HG03060 (cell line): ENCODE measurements around the gene HIP1R.
"Not testable (repeated sequence)": the region's sequence is repeated elsewhere in the genome, so short reads cannot be mapped to it uniquely, and the experiment has no call there.

Experiments used
- ATAC-seq: cut with Tn5 transposase; IDR thresholded peaks from one replicate; pipeline ENCODE4 v1.9.1; 2021; ENCODE audit warnings: low read depth, moderate number of reproducible peaks; ENCODE audit not compliant: unreplicated experiment

HIP1R gene

GRCh38 chr12:122834921-122835749, at the start of gene HIP1R:
Gene HIP1R, plus strand, starts transcription at chr12:122835457. Its CDS starts 94 bp downstream, at chr12:122835551.
- no peak for ATAC-seq

- ATAC-seq = no peak
These were observed 49.8 kb upstream of the HIP1R start for GRCh38 chr12:122785503-122785902.

- no peak for ATAC-seq
These were observed 46.9 kb upstream of the HIP1R start for GRCh38 chr12:122788387-122788786.

GRCh38 chr12:122789637-122790036, 45.6 kb upstream of the HIP1R start:
- no peak for ATAC-seq

GRCh38 chr12:122790393-122791075, 44.7 kb upstream of the HIP1R start:
- ATAC-seq = no peak

- no peak for ATAC-seq
These were observed 41.6 kb upstream of the HIP1R start for GRCh38 chr12:122793685-122794106.

GRCh38 chr12:122795807-122796206, 39.5 kb upstream of the HIP1R start:
- no peak for ATAC-seq

- no peak for ATAC-seq
These were observed 35.5 kb upstream of the HIP1R start for GRCh38 chr12:122799641-122800243.

GRCh38 chr12:122803937-122804336, 31.3 kb upstream of the HIP1R start:
- ATAC-seq = no peak

GRCh38 chr12:122804957-122805356, 30.3 kb upstream of the HIP1R start:
- ATAC-seq = not testable (repeated sequence)

- no peak for ATAC-seq
These were observed 27.6 kb upstream of the HIP1R start for GRCh38 chr12:122807651-122808050.

GRCh38 chr12:122811777-122812176, 23.5 kb upstream of the HIP1R start:
- ATAC-seq = no peak

- no peak for ATAC-seq
These were observed 21.9 kb upstream of the HIP1R start for GRCh38 chr12:122813310-122813713.

GRCh38 chr12:122819209-122819785, 16.0 kb upstream of the HIP1R start:
- ATAC-seq = no peak

- no peak for ATAC-seq
These were observed 15.1 kb upstream of the HIP1R start for GRCh38 chr12:122820138-122820537.

GRCh38 chr12:122820838-122821271, 14.4 kb upstream of the HIP1R start:
- no peak for ATAC-seq

GRCh38 chr12:122823429-122823828, 11.8 kb upstream of the HIP1R start:
- ATAC-seq = no peak

GRCh38 chr12:122825773-122826724, 9.2 kb upstream of the HIP1R start:
- no peak for ATAC-seq

- ATAC-seq = no peak
These were observed 8.0 kb upstream of the HIP1R start for GRCh38 chr12:122827258-122827657.
